PFSK-1 (cell line): Measurements from ENCODE around the gene DOCK9.

ENCODE experiments used
- FOXP2 ChIP-seq: optimal IDR thresholded peaks from 2 replicates; pipeline ENCODE3; 2011; ENCODE audit warnings: borderline replicate concordance, control low read depth, inconsistent platforms; ENCODE audit not compliant: insufficient read depth; ENCODE audit errors: extremely low read length, extremely low read depth
- POLR2AphosphoS5 ChIP-seq: IDR thresholded peaks from 2 replicates; pipeline ENCODE4 v1.6.1; 2012; ENCODE audit warnings: low read depth, mild to moderate bottlenecking, control low read depth, low read length, moderate library complexity
- REST ChIP-seq, 2 experiments: IDR thresholded peaks; 2 replicates each; pipeline versions ENCODE4 v1.6.1 to v1.8.0; 2011 to 2012; ENCODE audit warnings: low read depth in 2 of 2, low read length in 2 of 2, control low read depth in 1 of 2, inconsistent platforms in 1 of 2, mild to moderate bottlenecking in 1 of 2, moderate library complexity in 1 of 2; ENCODE audit not compliant: insufficient read depth in 1 of 2
- SIN3A ChIP-seq: IDR thresholded peaks from 2 replicates; pipeline ENCODE4 v1.6.1; 2012; ENCODE audit warnings: mild to moderate bottlenecking, low read length, moderate library complexity, borderline replicate concordance; ENCODE audit not compliant: insufficient read depth
- TAF1 ChIP-seq: IDR thresholded peaks from 2 replicates; pipeline ENCODE4 v1.6.1; 2012; ENCODE audit warnings: low read length, control low read depth, borderline replicate concordance; ENCODE audit not compliant: insufficient read depth

The DOCK9 gene

GRCh38 chr13:98958443-98958794 is 19.4 kb downstream of the DOCK9 start:
- TF ChIP-seq FOXP2 (no peak), POLR2AphosphoS5 (no peak), REST (IDR thresholded peaks at IDR 0.05; ENCODE audit: insufficient read depth in 1 of 2, low read depth in 2 of 2, low read length in 2 of 2) (no peak), TAF1 (no peak), SIN3A (no peak)

GRCh38 chr13:98957731-98958442 is 20.0 kb downstream of the DOCK9 start:
- TF ChIP-seq POLR2AphosphoS5 (no peak), SIN3A (no peak), TAF1 (no peak)

GRCh38 chr13:98955336-98955735 is 22.5 kb downstream of the DOCK9 start:
- TF ChIP-seq REST (IDR thresholded peaks at IDR 0.05; ENCODE audit: insufficient read depth in 1 of 2, low read depth in 2 of 2, low read length in 2 of 2) (no peak), SIN3A (no peak), TAF1 (no peak), FOXP2 (no peak), POLR2AphosphoS5 (no peak)

GRCh38 chr13:98954313-98954712 is 23.6 kb downstream of the DOCK9 start:
- TF ChIP-seq SIN3A (no peak), REST (IDR thresholded peaks at IDR 0.05; ENCODE audit: insufficient read depth in 1 of 2, low read depth in 2 of 2, low read length in 2 of 2) (no peak), POLR2AphosphoS5 (no peak), FOXP2 (no peak), TAF1 (no peak)

- TF ChIP-seq POLR2AphosphoS5, result no peak
- no peak for TF ChIP-seq SIN3A
- no peak for TF ChIP-seq FOXP2
- no peak for TF ChIP-seq TAF1
- TF ChIP-seq REST (IDR thresholded peaks at IDR 0.05; ENCODE audit: insufficient read depth in 1 of 2, low read depth in 2 of 2, low read length in 2 of 2), result no peak
Measured at GRCh38 chr13:98951266-98951665, 26.6 kb downstream of the DOCK9 start.
